Retina (tissue), 1 donor: ENCODE data around the gene PDE2A.

Experiments
- DNase-seq: peaks from one replicate; pipeline ENCODE4 v3.0.0-alpha.2; 2016

Gene PDE2A

GRCh38 chr11:72673943-72674828 is at the start of gene PDE2A:
PDE2A (minus strand) TSS chr11:72674422; CDS start chr11:72674207, 215 bp downstream.
- peak; percentile 69 for DNase-seq

DNA sequence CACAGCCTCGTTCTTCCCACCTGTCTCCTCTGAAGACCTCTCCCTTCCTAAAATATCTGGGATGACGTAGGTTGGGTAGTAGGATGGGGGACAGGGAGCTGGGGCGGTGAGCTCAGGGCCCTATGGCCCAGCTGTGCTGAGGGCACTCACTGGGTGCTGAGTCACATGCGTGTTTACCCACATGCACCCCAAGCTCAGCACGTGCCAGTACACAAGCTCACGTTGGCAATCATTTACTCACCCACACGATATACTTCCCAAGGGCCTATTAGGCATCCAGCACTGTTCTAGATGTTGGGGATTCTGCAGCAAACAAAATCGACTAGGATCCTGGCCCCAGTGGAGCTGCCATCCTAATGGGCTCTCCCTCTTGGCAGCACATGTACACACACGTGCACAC is 49.3 kb upstream of the PDE2A start:
- DNase-seq, result no peak

GRCh38 chr11:72722050-72722748 is 48.0 kb upstream of the PDE2A start:
- peak; percentile 91 for DNase-seq

- no peak for DNase-seq
Observed at GRCh38 chr11:72721689-72722049, 47.4 kb upstream of the PDE2A start.

GRCh38 chr11:72721276-72721675 is 47.1 kb upstream of the PDE2A start:
- no peak for DNase-seq

DNA sequence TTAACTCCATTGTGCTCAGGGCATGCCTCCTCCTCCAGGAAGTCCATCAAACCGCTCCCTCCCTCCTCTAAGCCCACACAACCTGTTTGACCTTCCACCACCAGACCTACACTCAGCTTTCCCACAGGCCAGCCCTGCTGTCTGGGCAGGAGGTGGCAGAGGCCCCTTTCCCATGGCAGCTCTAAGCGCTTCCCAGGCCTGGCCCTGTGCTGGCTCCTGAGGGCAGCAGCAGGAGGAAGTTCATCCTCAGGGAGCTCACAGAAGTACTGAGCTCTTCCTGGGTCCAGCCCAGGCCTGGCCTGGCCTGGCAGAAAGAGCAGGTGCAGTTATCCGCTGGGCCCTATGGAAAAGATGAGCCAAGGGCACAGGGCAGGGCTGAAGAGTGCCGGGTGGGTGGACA is 46.6 kb upstream of the PDE2A start:
- no peak for DNase-seq

GRCh38 chr11:72720047-72720446 is 45.8 kb upstream of the PDE2A start:
- DNase-seq, result no peak

GRCh38 chr11:72719551-72719950 is 45.3 kb upstream of the PDE2A start:
- no peak for DNase-seq

DNA sequence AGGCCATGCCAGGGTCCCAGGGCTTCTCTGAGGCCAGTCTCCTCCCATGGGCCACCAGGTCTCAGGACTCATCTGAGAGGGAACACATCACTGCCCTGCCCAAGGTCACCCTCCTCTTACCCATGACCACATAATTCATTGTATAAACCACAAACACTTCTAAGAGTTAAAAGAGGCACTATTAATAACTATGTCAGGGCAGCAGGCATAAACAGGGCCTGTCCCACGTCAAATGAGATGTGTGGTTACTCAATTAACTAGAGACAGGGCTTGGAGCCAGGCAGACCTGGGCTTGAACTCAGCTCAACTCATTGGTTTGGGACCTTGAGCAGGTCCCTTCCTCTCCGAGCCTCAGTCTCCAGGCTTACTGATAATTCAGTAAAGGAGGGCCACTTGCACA is 44.9 kb upstream of the PDE2A start:
- DNase-seq, result no peak

- no peak for DNase-seq
Observed at GRCh38 chr11:72718101-72718501, 43.9 kb upstream of the PDE2A start.

- DNase-seq, result no peak
Observed at GRCh38 chr11:72716788-72717435, 42.7 kb upstream of the PDE2A start.

DNA sequence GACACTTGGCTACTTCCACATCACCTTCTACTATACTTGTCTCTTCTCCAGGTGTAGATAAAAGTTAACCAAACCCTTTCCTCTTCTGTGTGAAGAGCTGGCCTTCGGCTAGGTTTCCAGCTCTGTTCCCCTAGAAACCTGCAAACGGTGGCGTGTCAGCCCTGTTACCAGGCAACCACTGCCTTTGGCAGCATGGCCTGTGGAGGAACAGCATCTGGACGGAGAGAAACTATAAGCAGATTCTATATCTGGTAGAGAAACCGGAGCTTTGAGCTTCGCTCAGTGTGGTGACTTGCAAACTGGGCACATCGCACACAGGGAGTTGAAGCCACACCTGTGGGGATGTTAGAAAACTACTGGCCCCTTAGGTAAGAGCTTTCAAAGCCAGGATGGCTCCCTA is 42.1 kb upstream of the PDE2A start:
- DNase-seq, result peak; percentile 56

- no peak for DNase-seq
Observed at GRCh38 chr11:72712841-72713240, 38.6 kb upstream of the PDE2A start.

GRCh38 chr11:72712168-72712751 is 38.0 kb upstream of the PDE2A start:
- peak; percentile 44 for DNase-seq

DNA sequence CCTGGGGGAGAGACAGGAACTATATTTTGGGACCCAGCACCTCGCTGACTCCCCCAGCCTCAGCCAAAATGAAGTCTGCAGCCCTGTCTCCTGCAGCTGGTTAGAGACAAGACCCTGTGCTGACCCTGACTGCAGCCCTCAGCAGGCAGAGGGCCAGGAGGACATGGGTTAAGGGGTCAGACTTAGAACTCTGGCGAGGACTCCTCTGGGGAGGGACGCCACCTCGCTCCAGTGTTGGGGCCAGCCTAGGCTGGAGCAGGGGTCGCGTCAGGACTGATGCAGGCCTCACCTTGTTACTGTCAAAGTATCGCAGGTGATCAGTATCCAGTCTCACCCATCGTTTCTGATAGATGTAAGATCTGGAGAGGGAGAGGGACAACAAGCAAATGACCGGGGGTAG is 36.9 kb upstream of the PDE2A start:
- no peak for DNase-seq

- no peak for DNase-seq
Observed at GRCh38 chr11:72710278-72710677, 36.1 kb upstream of the PDE2A start.

DNA sequence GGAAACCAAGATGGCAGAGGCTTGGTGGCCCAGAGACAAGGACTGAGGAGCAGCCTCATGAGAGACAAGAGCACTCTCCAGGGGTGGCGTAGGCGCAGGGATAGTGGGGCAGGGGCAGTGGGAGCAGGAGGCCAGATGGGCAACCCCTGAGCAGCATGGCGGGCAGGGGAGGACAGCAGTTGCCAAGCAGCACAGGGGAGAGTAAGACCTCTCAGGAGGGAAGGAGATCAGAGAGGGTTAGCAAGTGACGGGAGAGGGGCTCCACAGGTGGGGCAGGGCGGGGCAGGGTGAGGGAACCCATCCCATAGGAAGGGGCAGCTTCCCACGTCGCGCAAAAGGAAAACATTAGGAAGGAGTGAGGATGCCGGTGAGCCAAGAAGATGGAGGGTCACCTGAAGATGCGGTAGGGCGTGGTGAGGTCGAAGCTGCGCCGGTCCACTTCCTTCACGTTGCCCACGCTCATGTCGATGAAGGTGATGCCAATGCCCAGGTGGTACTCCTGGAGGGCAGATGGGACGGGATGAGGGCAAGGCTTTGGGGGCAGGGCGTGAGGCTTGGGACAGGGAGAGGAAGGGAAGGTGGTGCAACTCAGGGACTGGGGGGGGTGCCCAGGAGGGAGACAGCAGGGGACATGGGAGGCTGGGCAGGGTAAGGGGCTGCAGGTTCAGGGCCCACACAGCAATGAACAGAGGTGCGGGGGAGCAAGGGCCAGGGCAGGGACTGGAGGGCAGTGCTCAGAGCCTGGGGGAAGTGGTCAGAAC is 35.4 kb upstream of the PDE2A start:
- DNase-seq, result no peak

DNA sequence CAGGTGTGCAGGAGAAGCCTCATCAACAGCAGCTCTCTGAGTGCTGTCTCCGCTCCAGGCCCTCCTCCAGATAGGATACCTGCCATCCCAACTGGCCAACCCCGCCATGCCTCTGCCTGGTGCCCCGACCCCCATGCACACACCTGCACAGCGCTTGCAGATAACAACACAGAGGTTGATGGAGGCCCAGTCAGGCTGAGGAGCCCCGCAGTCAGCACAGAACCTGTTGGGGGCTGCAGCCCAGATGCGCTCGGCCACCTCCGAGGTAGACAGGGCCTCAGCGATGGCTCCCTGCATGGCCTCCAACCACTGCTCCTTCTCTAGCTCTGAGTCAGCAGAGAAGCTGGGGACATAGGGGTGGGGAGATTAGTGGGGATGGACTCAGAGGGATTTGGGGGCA is 32.8 kb upstream of the PDE2A start:
- DNase-seq, result no peak

- no peak for DNase-seq
Observed at GRCh38 chr11:72706579-72706978, 32.4 kb upstream of the PDE2A start.

DNA sequence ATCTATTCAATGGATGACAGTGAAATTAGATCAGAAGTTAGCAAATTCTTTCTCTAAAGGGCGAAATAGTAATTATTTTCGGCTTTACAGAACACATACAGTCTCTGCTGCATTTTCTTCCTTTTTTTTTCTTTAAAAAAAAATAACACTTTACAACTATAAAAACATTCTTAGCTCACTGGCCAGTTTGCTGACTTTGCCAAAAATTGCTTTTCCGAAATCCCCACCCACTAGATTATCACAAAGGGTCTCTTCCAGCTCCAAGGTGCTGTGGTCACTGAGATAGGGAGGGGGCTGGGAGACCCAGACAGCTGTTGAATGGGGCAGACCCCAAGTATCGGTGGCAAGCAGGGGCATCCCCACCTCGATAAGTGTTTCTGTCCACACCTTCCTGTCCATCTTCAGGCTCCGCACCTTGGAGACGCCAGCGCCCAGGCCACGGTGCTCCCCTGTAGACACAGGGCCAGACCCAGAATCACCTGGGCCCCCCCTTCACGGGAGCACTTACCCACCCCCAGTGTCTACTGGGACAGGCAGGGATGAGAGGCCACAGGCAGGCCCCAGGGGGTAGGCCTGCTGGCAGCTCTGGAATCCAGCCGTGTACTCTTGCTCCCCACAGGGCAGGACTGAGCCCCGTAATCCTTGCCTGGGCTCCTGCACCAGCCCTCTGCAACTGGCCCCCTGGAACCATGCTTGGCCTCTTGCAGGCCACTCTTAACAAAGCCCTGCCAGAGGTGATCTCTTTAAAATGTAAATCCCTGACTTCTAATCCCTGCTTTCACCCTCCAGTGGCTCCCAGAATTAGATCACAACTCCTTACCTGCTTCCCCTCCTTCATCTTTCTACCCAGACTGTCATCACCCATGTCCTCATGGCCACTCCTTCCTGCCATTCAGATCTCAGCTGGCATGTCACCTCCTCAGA is 31.5 kb upstream of the PDE2A start:
- DNase-seq, result no peak

GRCh38 chr11:72704783-72705265 is 30.6 kb upstream of the PDE2A start:
- no peak for DNase-seq
